Iris pigment epithelial cell (primary cell): ENCODE results near the gene PGAP3.
A peak's percentile ranks its signal among the peaks of the same experiment; 100 is the strongest.

Experiments used
- DNase-seq: peaks from one replicate; pipeline ENCODE4 v3.0.0-alpha.2; 2011; ENCODE audit warnings: low read depth

Gene PGAP3

GRCh38 chr17:39696731-39697130 is 8.9 kb upstream of the PGAP3 start:
- DNase-seq = no peak

GRCh38 chr17:39695089-39695474 is 7.2 kb upstream of the PGAP3 start:
- no peak for DNase-seq

GRCh38 chr17:39694593-39694992 is 6.7 kb upstream of the PGAP3 start:
- DNase-seq = no peak

GRCh38 chr17:39688945-39689344 is 1.1 kb upstream of the PGAP3 start:
- DNase-seq = no peak

- peak; percentile 25 for DNase-seq
These were observed 598 bp upstream of the PGAP3 start for GRCh38 chr17:39688475-39688835.

GRCh38 chr17:39687101-39687545 is 734 bp downstream of the PGAP3 start:
- DNase-seq = no peak

- no peak for DNase-seq
These were observed 3.3 kb downstream of the PGAP3 start for GRCh38 chr17:39684369-39685192.

- no peak for DNase-seq
These were observed 4.4 kb downstream of the PGAP3 start for GRCh38 chr17:39683295-39683939.

- DNase-seq = no peak
These were observed 8.2 kb downstream of the PGAP3 start for GRCh38 chr17:39679521-39680192.

GRCh38 chr17:39678340-39679116 is 9.3 kb downstream of the PGAP3 start:
- DNase-seq = no peak

GRCh38 chr17:39677542-39678339 is 10.1 kb downstream of the PGAP3 start:
- no peak for DNase-seq

- no peak for DNase-seq
These were observed 10.8 kb downstream of the PGAP3 start for GRCh38 chr17:39677072-39677471.

- DNase-seq = no peak
These were observed 11.5 kb downstream of the PGAP3 start for GRCh38 chr17:39676198-39676819.

GRCh38 chr17:39675390-39676082 is 12.3 kb downstream of the PGAP3 start:
- DNase-seq = no peak

- no peak for DNase-seq
These were observed 13.0 kb downstream of the PGAP3 start for GRCh38 chr17:39674702-39675389.

- DNase-seq = no peak
These were observed 13.7 kb downstream of the PGAP3 start for GRCh38 chr17:39674179-39674578.

- DNase-seq = no peak
These were observed 14.3 kb downstream of the PGAP3 start for GRCh38 chr17:39673335-39674081.

GRCh38 chr17:39672522-39673334 is 15.1 kb downstream of the PGAP3 start:
- no peak for DNase-seq
